OCI-LY3 (cell line): ENCODE data around the gene ERLEC1.

ENCODE experiments used
- CTCF ChIP-seq: fragments of 200-600, 300-600 bp; sonication (generic); IDR thresholded peaks from 2 replicates; pipeline ENCODE4 v1.5.1; 2014; ENCODE audit warnings: antibody characterized with exemption, low read length, low read depth
- EZH2phosphoT487 ChIP-seq: fragments of 200-600 bp; shearing (Covaris generic); IDR thresholded peaks from 2 replicates; pipeline ENCODE4 v1.6.1; 2018; ENCODE audit warnings: antibody characterized with exemption, mixed run types, low read depth

- no peak for TF ChIP-seq CTCF
- TF ChIP-seq EZH2phosphoT487: no peak
Measured at GRCh38 chr2:53777134-53777533, 9.7 kb upstream of the ERLEC1 start.
